ENCODE data around the gene ATP2B1.

- TF ChIP-seq, protein P1, sequence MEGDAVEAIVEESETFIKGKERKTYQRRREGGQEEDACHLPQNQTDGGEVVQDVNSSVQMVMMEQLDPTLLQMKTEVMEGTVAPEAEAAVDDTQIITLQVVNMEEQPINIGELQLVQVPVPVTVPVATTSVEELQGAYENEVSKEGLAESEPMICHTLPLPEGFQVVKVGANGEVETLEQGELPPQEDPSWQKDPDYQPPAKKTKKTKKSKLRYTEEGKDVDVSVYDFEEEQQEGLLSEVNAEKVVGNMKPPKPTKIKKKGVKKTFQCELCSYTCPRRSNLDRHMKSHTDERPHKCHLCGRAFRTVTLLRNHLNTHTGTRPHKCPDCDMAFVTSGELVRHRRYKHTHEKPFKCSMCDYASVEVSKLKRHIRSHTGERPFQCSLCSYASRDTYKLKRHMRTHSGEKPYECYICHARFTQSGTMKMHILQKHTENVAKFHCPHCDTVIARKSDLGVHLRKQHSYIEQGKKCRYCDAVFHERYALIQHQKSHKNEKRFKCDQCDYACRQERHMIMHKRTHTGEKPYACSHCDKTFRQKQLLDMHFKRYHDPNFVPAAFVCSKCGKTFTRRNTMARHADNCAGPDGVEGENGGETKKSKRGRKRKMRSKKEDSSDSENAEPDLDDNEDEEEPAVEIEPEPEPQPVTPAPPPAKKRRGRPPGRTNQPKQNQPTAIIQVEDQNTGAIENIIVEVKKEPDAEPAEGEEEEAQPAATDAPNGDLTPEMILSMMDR (IDR thresholded peaks at IDR 0.05) = no peak
- no peak for TF ChIP-seq POLR2A (IDR thresholded peaks at IDR 0.05)
Measured at GRCh38 chr12:89732522-89732921, 23.9 kb upstream of the ATP2B1 start.

Measured in uterus (tissue), 2 donors.